HG03565 (cell line): ENCODE results near the gene GSG1L.

Experiments used
- ATAC-seq: cut with Tn5 transposase; IDR thresholded peaks from one replicate; pipeline ENCODE4 v1.9.1; 2021; ENCODE audit warnings: mild to moderate bottlenecking, moderate library complexity; ENCODE audit not compliant: unreplicated experiment

Gene GSG1L

DNA sequence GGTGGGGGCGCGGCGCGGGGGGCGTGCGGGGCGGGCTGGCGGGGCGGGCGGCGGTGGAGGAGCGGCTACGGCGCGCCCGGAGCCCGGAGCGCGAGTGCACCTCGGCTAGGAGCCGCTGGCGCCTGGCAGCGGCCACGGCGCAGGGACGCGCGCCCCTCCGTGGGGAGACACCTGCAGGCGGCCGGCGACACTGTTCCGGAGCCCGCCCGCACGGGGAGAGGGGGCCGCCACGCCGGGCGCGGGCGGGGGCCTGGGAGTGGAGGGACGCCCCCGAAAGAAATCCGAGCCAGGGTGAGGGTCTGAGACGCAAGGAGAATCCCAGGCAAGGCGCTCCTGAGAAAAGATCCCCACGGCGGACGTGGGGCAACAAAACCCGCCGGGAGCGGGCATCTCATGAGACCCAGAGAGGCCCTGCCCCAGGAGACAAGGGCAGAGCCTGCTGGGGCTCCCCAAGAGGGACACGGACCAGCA lies at the start of gene GSG1L:
Gene GSG1L, minus strand, starts transcription at position 124 of the 471 bp plus-strand sequence. CDS start 290 bp downstream, outside the sequence.
- ATAC-seq: no peak

DNA sequence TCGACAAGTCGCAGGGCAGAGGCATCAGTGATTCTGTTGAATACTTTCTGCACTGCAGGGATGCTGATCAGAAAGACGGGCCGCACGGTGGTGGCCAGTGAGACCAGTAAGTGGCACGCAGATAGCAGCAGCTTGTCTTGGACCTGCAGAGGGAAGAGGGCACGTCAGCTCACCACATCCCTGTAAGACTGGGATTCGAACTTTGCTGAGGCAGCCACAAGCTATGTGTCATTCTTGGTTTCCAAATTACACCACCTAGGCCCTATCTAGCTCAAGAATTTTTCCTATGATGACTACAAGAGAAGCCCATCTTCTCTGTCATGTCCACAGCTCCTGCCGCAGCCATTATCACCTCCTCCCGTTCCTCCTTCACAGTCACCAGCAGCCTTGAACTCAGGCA lies 49.4 kb upstream of the GSG1L start:
- ATAC-seq: no peak

DNA sequence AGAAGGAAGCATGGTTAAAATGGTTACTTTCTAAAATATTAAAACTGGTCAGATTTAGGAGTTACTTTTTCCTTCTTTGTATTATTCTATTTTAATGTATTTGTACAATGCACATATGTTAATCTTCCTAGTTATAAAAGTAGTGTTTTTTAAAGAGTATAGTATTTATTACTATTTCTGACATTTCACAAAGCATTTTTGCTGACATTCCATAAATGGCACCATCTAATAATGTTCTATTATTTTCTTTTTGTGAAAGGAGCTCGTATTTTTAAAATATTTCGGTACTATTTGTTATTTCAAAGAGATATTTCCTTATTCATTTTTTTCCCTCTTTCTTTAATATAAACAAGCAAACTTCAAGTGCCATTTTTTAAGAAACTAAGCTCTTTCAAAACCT lies 47.5 kb upstream of the GSG1L start:
- ATAC-seq: no peak

DNA sequence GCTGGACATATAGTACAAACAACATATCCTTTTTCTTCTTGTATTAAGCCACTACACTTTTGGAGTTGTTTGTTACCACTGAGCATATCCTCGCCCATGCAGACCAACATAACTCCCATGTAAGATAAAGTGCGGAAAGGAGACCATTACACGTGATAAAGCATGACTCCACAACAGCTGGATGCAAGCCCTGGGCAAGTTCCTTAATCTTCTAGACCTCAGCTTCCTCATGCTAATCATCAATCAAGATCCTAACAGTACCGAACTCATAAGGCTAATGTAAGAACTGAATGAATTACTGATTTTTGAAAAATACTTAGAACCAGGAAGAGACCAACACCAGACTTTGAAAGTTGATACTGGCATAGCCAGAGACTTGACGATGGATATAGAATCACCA lies 47.0 kb upstream of the GSG1L start:
- ATAC-seq: no peak

DNA sequence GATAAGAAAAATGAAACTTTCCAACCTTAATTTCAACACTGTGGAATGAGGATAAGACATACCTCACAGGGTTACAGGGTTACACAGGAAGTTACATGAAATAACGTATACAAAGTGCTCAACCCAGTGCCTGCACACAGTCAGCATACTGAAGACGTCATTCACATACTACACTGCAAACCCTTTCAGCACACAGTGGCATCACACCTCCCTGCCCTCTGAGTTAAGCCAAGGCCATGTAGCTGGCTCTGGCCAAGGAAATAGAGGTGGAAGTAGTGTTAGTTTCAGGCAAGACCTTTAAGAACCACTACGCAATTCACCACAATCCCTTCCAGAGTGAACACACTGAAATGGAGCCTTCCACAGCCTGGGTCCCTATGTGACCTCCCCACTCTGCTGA lies 46.6 kb upstream of the GSG1L start:
- ATAC-seq: no peak

DNA sequence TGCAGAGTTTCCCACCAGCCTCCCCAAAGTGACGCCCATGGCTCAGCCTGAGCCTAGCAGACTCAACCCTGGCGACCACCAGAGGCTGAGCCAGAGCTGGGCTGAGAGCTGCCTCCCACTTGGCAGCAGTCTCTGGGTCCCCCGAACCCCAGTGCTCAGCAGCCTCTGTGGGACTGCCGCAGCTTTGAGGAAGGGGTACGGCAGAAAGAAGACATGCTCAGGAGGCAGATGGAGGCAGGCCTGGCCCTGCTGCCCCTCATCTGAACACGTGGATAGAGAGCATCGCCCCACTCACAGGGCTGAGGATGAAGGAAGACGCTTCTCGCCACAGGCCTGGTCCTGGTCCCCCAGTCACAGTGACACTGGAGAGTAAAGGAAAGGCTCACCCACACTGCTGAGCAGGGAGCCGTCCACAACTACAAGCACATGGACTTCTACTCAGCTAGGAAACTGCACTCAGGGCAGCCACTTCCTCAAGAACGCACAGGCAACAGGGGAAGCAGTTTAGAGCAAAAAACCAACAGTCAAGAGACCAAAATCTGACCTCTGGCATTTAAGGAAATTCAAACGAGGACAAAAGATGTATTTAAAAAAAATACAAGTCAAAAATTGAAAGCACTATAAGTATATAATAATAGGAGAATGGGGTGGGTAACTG lies 45.2 kb upstream of the GSG1L start:
- ATAC-seq: no peak

DNA sequence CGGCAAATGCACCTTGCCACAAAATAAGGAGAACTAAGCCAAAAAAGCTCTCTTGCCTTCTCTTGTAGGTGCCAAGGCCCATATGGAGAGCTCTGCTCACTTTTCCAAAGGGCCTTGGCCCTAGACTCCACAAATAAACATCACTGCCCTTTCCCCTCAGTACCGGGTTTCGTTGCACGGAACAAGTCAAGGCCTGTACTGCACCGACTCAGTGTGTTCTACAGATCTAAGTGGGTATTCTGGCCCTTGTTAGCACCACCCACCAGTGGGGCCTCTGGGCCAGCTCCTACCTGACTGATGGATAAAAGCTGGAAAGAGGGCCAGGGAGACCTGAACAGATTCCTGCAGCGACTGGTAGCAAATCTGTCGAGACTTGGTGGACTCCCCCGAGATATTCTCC lies 43.7 kb upstream of the GSG1L start:
- ATAC-seq: no peak

DNA sequence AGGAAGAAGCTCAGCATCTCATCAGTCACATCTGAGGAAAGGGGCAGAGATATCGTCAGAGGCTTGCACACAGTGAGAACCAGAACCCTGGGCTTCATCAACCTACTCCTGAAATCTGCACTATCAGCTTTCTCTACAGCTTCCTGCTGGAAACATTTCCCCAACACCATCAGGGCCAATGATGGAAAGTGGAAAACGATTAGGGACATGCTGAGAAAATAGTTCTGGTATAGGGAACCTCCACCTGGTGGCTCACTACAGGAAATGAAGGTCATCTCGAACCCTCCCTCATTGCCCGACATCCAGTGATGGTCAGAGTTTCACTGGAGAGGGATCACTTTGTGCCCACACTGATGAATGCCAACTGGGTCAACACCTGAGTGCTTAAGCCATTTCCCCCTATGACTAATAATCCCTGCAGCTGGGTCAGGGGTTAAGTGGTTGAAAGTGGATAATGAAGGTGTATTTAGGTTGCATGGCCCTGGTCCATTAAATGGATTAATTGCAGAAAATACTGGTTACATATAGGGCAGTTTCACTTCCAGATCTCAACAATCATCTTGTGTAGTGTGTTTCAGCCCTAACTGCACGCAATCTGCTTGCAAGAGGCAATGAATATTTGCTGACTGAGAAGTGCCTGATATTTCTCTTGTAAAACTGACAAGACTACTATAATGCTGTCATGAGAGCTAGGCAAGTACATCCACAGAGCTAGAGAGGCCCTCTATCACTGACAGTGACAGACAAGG lies 43.1 kb upstream of the GSG1L start:
- no peak for ATAC-seq

DNA sequence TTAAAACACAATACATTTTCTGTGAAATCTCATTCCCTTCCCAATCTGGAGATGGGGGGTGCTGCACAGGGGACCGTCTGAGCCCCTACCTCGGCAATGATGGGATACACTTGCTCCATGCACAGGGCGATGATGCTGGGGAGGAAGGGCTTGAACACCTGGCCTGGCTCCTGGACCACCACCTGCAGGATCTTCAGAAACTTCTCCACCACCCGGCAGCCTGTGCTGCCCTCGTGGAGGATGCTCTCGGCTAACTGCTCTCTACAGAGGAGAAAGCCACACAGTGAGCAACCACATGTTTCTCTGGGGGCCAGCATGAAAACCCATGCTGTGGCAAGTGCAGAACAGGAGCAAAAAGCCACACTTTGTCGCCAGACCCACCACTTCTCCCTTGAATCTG lies 42.4 kb upstream of the GSG1L start:
- ATAC-seq: no peak

DNA sequence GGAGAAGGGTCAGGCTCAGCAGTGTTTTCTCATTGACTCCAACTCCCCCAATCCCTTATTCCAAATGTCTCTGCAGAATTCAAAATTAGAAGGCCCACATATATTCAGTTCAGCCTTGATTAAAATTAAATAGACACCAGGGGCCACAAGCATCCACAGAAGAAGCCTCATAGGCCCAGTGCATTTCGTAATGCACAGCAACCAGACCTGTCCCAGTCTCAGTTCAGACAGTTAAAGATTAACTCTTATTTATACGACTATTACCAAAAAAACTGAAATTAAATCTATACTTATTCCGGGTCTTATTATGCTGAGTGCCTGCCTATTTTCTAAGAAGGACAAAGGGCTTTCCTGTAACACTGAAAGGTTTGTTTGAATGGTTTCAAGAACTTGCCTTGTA lies 41.8 kb upstream of the GSG1L start:
- no peak for ATAC-seq

DNA sequence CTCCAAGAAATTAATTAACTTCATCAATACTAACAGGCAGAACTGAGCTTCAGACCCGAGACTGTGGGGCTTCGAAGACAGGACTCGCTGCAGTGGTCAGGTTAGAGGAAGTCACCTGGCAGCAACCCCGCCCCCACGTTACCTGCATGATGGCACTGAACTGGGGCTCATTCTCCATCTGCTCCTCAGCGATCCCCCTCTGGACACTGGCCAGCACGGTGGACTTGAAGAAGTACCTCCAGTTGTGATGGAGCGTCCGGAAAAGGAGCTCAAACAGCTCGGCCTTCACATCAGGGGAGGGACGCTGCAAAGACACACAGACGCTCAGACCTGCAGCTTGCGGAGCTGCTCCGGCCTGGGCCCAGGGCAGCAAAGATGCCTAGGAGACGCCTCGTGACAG lies 40.9 kb upstream of the GSG1L start:
- no peak for ATAC-seq

DNA sequence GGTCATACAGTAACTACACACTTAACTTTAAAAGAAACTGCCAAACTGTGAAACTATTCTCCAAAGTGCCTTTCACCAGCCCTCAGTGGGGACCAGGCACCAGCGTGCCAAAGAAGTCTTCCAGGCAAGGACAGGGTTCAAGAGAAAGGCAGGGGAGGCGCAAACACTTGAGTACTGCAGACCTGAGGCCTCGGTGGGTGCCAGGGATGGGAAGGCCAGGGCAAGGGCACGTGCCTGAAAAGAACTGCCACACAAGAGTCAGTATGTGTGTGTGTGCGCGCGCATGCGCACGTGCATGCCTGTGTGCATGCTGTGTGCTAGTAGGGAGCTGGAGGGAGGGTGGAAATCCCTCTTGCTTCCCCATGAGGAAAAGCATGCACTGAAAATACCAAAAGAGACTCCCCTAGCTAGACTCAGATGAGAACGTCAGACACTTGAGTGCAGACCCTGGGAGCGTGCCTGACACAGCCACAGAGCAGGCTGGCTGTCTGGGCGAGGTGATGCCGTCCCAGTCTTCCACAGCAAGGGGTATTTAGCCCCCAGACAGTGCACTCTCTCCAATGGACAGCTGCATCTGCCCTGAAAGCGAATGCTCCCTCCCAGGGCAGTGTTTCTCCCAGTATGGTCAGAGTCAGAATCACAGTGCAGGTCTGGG lies 40.1 kb upstream of the GSG1L start:
- ATAC-seq: no peak

DNA sequence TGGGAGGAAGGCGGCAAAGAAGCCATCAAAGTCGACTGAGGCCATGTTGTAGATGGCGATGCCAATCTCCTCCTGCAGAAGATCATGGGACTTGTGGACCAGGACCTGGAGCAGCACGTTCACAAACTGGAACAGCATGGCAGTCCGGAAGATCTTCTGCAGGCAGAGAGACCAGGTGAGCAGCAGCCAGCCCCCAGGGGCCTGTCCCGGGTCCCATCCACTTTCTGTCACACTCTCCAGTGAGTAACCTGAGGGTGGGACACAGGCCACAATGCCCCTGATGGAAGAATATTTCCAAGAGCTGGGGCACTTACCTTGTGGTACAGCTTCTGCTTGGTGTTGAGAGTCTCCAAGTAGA lies 38.0 kb upstream of the GSG1L start:
- no peak for ATAC-seq

DNA sequence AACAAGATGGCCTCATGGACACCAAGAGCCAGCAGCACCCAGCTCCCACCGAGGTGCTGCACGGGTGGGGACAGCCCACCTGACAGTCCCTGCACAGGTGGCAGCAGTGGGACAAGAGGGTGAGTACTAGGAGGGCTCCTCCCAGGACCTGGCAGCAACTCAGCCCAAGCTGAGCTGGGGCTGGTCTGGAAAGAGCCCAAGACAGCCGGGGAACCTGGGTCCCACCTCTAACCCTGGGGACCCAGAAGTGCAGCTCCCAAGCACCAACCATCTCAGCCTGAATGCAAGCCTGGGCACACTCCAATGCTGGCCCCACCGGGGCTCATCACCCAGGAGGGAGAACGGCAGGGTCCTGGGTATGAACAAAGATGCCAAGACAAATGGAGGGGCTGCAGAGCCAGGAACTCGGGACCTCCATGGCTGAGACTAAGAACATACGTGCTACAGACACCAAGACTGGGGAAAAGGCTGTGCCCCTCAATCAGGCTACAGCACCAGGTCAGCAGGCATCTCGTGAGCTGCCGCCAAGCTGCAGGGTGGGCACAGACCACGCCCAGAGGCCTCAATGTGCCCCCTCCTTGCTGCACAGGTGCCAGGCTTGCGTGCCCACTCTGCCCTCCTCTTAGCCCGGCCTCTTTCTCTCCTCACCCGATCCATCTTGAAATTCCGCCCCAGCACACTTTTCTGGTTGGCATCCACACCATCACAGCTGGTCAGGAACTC lies 37.5 kb upstream of the GSG1L start:
- no peak for ATAC-seq

DNA sequence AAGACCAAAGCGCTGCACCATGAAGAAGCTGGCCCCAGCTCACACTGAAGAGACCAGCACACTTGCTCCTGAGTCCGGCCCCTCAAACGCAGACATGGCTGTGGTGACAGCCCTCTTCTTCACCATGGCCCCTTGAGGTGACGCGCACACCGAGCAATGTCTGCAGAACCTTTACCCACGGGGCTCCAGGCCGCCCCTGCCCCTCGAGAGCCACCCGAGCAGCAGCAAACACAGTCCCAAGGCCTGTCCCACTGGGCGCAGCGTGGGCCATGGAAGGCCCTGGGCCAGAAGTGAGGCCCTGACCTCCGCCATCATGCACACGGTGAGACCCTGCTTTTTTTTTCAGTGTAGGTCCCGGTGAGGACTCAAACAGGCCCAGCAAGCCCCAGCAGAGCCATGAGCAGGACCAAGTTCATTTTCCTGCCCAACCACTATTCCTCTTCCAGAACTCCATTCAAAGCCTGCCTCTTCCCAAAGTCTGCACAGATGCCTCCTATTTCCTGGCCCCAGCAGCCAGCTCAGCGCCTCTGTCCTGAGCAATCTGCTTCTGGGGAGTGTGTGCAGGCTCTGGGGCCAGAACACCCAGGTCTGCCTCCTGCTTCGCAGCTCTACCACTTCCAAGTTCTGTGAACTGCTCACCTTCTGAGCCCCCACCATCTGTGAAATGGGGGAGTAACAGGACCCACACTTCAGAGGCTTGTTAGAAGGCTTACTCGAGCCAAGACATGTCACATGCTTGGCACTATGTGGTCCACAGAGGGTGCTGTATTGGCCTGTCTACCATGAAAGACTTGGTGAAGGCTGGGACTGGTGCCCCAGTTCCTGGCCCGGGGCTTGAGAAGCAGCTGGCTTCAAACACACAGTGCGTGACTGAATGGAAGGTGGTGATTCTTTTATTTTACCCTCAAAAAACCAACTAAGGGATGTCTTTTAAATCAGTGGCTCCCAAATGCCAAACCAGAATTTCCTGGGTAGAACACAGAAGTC lies 35.7 kb upstream of the GSG1L start:
- ATAC-seq: no peak

DNA sequence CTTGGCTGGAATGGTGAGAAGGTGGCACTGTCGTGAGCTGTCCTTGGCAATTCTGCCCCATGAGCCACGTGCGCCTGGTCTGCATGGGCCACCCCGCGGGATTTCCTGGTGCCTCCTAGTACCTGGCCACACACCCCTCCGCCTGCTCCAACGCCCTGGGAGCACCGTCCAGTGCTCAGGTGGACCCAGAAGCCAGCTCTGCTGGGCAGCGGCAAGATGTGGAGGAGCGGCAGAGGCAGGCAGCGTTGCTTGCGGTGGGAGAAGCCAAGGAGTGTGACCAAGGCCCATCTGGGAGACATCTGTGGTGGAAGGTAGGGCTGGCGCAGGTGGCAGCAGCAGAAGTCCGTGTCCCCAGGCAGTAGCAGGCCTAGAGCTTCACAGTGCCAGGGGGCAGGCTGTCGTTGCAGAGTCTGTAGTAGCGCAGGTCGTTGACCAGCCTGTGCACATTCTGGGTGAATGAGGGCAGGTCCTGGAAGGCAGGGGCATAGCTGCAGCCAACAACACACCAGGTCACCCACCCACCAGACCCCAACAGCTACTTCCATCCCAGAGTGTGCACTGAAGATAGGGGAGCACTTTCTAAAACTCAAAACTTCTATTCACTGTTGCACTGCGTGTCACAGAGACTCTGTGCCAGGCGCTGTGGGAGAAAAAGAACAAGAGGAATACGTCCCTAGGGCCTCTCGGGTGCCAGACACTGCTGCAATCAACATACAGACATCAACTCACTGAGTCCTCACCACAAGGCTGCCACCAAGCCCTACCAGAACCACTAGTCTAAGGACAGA lies 34.9 kb upstream of the GSG1L start:
- no peak for ATAC-seq

DNA sequence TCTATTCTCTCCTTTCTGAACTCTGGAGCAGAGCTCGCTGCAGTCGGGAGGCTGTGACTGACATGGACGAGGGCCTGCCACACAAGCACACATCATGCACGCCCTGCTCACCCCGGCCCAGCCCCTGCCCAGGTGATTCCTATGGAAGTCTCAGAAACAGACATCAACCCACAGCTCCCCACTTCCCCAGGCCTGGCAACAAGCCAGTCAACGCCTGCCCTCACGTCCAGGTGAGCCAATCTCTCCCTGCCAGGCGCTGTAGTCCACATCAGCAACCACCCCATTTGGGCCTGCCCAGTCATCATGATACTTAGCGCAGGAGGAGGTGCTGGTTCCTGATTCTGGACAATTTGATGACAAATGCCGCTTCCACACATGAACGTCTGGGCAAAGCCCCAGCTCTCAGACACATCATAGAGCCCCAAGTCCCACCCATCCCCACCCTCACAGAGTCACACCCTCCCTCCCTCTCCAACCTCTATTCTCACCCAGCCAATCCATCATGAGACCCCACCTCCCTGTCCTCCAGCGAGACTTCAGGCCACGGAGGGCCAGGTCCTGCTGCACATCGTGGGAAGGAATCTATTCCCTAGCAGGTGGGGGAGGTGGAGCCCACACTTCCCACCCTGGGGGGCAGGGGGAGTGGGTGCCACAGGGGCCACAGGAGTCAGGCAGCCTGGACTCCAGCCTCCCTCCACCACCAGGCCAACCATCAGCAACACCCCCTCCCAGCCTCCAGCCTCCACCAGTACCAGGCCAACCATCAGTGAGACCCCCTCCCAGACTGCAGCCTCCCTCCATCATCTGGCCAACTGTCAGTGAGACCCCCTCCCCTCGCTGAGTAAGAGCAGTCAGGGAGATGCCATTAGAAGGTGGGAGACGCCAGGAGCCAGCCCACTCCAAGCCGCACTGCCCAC lies 33.7 kb upstream of the GSG1L start:
- no peak for ATAC-seq

DNA sequence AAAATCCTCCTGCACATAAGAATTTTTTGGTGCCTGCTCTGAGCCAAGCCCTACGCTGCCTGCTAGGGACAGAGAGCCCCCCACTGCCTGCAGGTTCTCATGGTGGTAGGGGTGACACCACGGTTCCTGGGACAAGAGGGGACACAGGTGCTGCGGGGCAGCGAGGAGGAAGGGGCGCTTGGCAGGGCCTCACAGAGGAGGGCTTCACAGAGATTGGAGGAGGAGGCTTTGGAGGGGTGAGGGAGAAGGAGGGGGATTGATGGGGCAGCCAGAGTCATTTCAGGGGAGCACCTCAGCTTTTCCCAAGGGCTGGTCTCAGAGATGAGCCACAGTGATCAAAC lies 29.8 kb upstream of the GSG1L start:
- no peak for ATAC-seq
